Keratinocyte (primary cell): ENCODE data around the gene CCDC12. TPM values are rescaled to one million over a fixed set of nuclear protein-coding genes. Genes with fewer than 3 reads are reported as not detected.

Experiments
- DNase-seq: peaks from one replicate; pipeline ENCODE4 v3.0.0-alpha.2; 2011; ENCODE audit warnings: low read depth, missing footprints, low spot score
- FAIRE-seq: peaks from 2 replicates; lab custom pipeline; 2011; peaks lifted over from hg19 to GRCh38; lab: Jason Lieb, UNC
- H2AFZ ChIP-seq: 2 replicates; pipeline ENCODE4 v1.6.0; 2012; ENCODE audit warnings: low read length, control low read depth, inconsistent platforms; ENCODE audit not compliant: control insufficient read depth
- H3K27ac ChIP-seq: 2 replicates; pipeline ENCODE4 v1.5.1; 2011; ENCODE audit warnings: low read length; ENCODE audit not compliant: control insufficient read depth, insufficient read depth
- H3K27me3 ChIP-seq: 3 replicates; pipeline ENCODE4 v1.6.0; 2011; ENCODE audit warnings: low read length; ENCODE audit not compliant: control insufficient read depth, insufficient read depth; ENCODE audit errors: extremely low read depth
- H3K36me3 ChIP-seq, 2 experiments: 2 replicates in 1 of 2; 3 replicates in 1 of 2; pipeline ENCODE4 v1.5.1; 2011; ENCODE audit warnings: low read length in 2 of 2, mild to moderate bottlenecking in 1 of 2; ENCODE audit not compliant: control insufficient read depth in 2 of 2, insufficient read depth in 2 of 2; ENCODE audit errors: extremely low read depth in 1 of 2
- H3K4me1 ChIP-seq: 3 replicates; pipeline ENCODE4 v1.5.1; 2011; ENCODE audit warnings: low read length; ENCODE audit not compliant: control insufficient read depth, insufficient read depth; ENCODE audit errors: extremely low read depth
- H3K4me2 ChIP-seq: 3 replicates; pipeline ENCODE4 v1.6.0; 2011; ENCODE audit warnings: low read depth, low read length; ENCODE audit not compliant: control insufficient read depth, insufficient read depth; ENCODE audit errors: extremely low read depth
- H3K4me3 ChIP-seq, 3 experiments: fragments of 200-600 bp in 1 of 3; sonication (generic) in 1 of 3; 2 replicates in 2 of 3; 3 replicates in 1 of 3; pipeline ENCODE4 v1.5.1; 2011 to 2016; ENCODE audit warnings: low read length in 3 of 3, mild to moderate bottlenecking in 3 of 3, control low read depth in 2 of 3, inconsistent platforms in 1 of 3, low read depth in 1 of 3, mixed read lengths in 1 of 3, mixed run types in 1 of 3, moderate library complexity in 1 of 3; ENCODE audit not compliant: control insufficient read depth in 2 of 3, insufficient read depth in 2 of 3; ENCODE audit errors: extremely low read depth in 1 of 3
- H3K79me2 ChIP-seq: 2 replicates; pipeline ENCODE4 v1.6.0; 2012; ENCODE audit warnings: low read length; ENCODE audit not compliant: control insufficient read depth, insufficient read depth
- H3K9ac ChIP-seq: 3 replicates; pipeline ENCODE4 v1.6.0; 2011; ENCODE audit warnings: low read length; ENCODE audit not compliant: control insufficient read depth, insufficient read depth; ENCODE audit errors: extremely low read depth
- H3K9me1 ChIP-seq: 3 replicates; pipeline ENCODE4 v1.6.0; 2011; ENCODE audit warnings: low read length; ENCODE audit not compliant: control insufficient read depth, insufficient read depth; ENCODE audit errors: extremely low read depth
- H3K9me3 ChIP-seq: 2 replicates; pipeline ENCODE4 v1.5.1; 2012; ENCODE audit warnings: low read depth, low read length; ENCODE audit not compliant: control insufficient read depth
- H4K20me1 ChIP-seq: 3 replicates; pipeline ENCODE4 v1.6.0; 2011; ENCODE audit warnings: low read length; ENCODE audit not compliant: control insufficient read depth, insufficient read depth; ENCODE audit errors: extremely low read depth
- EZH2 ChIP-seq: IDR thresholded peaks from one replicate; pipeline ENCODE4 v1.6.1; 2012; ENCODE audit warnings: inconsistent platforms, mild to moderate bottlenecking, low read length, moderate library complexity
- dilution Hi-C: fragments of 300-500 bp; cut with MboI; formaldehyde crosslinking; loops from one replicate; pipeline ENCODE4 v1.7.0; 2020; ENCODE audit warnings: low sequenced_read_pairs; ENCODE audit not compliant: extremely low pct_ligation_motif_present
- polyA plus RNA-seq, 5 experiments: library from polyadenylated mRNA; depleted of rRNA in 3 of 5; stranded (reverse) in 3 of 5; stranded (forward) in 1 of 5; unstranded in 1 of 5; fragments of >200 nt; gene quantifications; 1 replicate in 1 of 5; 2 replicates in 3 of 5; 3 replicates in 1 of 5; pipeline versions ENCODE4 v1.2.1 to v1.2.3, GENCODE V29; 2011 to 2012; ENCODE audit warnings: missing spikeins in 2 of 5, low read depth in 1 of 5, low replicate concordance in 1 of 5
- TF ChIP-seq, protein P1 (sequence below), 3 experiments: IDR thresholded peaks in 1 of 3; conservative IDR thresholded peaks in 1 of 3; optimal IDR thresholded peaks in 1 of 3; 2 replicates in 2 of 3; 3 replicates in 1 of 3; pipeline versions ENCODE3 to v1.5.1; 2011; ENCODE audit warnings: low read length in 3 of 3, mild to moderate bottlenecking in 3 of 3, moderate library complexity in 2 of 3, control low read depth in 1 of 3, inconsistent platforms in 1 of 3; ENCODE audit not compliant: insufficient read depth in 2 of 3; ENCODE audit errors: extremely low read depth in 1 of 3

Gene CCDC12
- polyA plus RNA-seq, 1 donor (not counting 4 experiments of a cell fraction or from before 2014, with no cell fraction given) = 27.5 TPM

DNA sequence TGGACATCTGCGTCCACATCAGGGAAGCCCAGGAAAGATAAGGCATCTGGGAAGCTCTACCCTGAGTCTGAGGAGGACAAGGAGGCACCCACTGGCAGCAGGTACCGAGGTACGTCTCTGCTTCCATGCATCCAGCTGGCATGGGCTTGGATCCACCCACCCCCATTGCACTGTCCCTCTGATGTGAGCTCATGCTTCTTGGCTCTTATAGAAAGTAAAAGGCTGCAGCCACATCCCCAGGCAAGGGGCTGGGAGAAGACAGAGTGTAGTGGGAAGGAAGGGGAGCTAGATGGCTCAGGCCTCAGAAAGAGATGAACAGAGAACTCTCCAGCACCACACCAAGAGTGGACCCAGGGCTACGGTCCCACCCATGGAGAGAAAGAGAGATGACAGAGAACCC lies 80.8 kb downstream of the CCDC12 start:
- Histone ChIP-seq H4K20me1 (no peaks in the 10 kb centered on the region), H2AFZ (no peak overlapping the region), H3K79me2 (no peaks in the 10 kb centered on the region), H3K4me3 (no peak overlapping the region), H3K36me3 (no peaks in the 10 kb centered on the region), H3K27ac (no peak overlapping the region), H3K4me2 (no peak overlapping the region), H3K9ac (no peak overlapping the region), H3K27me3 (peaks cover 58% of the 10 kb centered on the region), H3K4me1 (peaks cover 5% of the 10 kb centered on the region), H3K9me1 (no peaks in the 10 kb centered on the region), H3K9me3 (no peaks in the 10 kb centered on the region)
- TF ChIP-seq EZH2 = no peak
- TF ChIP-seq, protein P1, sequence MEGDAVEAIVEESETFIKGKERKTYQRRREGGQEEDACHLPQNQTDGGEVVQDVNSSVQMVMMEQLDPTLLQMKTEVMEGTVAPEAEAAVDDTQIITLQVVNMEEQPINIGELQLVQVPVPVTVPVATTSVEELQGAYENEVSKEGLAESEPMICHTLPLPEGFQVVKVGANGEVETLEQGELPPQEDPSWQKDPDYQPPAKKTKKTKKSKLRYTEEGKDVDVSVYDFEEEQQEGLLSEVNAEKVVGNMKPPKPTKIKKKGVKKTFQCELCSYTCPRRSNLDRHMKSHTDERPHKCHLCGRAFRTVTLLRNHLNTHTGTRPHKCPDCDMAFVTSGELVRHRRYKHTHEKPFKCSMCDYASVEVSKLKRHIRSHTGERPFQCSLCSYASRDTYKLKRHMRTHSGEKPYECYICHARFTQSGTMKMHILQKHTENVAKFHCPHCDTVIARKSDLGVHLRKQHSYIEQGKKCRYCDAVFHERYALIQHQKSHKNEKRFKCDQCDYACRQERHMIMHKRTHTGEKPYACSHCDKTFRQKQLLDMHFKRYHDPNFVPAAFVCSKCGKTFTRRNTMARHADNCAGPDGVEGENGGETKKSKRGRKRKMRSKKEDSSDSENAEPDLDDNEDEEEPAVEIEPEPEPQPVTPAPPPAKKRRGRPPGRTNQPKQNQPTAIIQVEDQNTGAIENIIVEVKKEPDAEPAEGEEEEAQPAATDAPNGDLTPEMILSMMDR (optimal IDR thresholded peaks at IDR 0.05 in 1 of 3, IDR thresholded peaks at IDR 0.05 in 1 of 3, conservative IDR thresholded peaks at IDR 0.05 in 1 of 3; ENCODE audit: extremely low read depth in 1 of 3, insufficient read depth in 2 of 3, low read length in 3 of 3) = no peak
- DNase-seq (no peak), FAIRE-seq (no peak)
- dilution Hi-C loops = no loop called here

DNA sequence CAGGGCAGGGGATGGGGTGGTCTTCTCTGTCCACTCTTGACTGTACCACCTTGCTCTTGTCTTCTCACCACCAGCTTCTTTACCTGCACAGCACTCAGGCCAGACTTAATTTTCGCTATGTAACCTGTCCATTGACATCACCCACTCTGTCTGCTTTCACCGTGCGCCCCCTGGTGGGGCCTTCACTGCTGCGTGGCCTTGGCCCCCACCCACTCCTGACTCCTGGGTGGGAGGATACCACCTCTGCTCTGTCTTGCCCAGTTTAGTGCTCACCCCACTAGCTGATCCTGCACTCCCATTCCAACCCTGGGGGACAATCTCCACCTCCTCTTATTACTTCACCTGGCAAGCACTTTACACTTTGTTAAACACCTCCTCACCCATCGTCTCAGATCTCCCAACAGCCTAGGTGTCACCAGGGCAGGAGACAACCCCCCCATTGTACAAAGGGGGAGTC lies 81.3 kb downstream of the CCDC12 start:
- no peaks in the 10 kb centered on the region for H3K9me1 ChIP-seq
- no peaks in the 10 kb centered on the region for H3K36me3 ChIP-seq
- no peak overlapping the region for H3K9ac ChIP-seq
- no peak overlapping the region for H3K27ac ChIP-seq
- H3K4me1 ChIP-seq = peaks cover 5% of the 10 kb centered on the region
- no peaks in the 10 kb centered on the region for H3K9me3 ChIP-seq
- FAIRE-seq (peak; percentile 70), DNase-seq (peak; percentile 21)
- no peak overlapping the region for H3K4me2 ChIP-seq
- H2AFZ ChIP-seq = no peak overlapping the region
- peaks cover 61% of the 10 kb centered on the region for H3K27me3 ChIP-seq
- H3K79me2 ChIP-seq = no peaks in the 10 kb centered on the region
- no peaks in the 10 kb centered on the region for H4K20me1 ChIP-seq
- TF ChIP-seq, protein P1 (optimal IDR thresholded peaks at IDR 0.05 in 1 of 3, IDR thresholded peaks at IDR 0.05 in 1 of 3, conservative IDR thresholded peaks at IDR 0.05 in 1 of 3; ENCODE audit: extremely low read depth in 1 of 3, insufficient read depth in 2 of 3, low read length in 3 of 3) = peak in 2 of 3 experiments; percentile 86 to 88
- TF ChIP-seq EZH2 = no peak
- no peak overlapping the region for H3K4me3 ChIP-seq
- dilution Hi-C loops = no loop called here
